HG03039 (cell line): ENCODE measurements around the gene KREMEN1.
"Not testable (repeated sequence)": the region's sequence is repeated elsewhere in the genome, so short reads cannot be mapped to it uniquely, and the experiment has no call there.

Experiments
- ATAC-seq: cut with Tn5 transposase; IDR thresholded peaks from one replicate; pipeline ENCODE4 v1.9.1; 2021; ENCODE audit warnings: mild to moderate bottlenecking, moderate library complexity; ENCODE audit not compliant: unreplicated experiment

KREMEN1 gene

GRCh38 chr22:29072979-29073617 is at the start of gene KREMEN1:
Gene KREMEN1 (plus strand): TSS chr22:29073035. CDS start chr22:29073131, 96 bp downstream.
- no peak for ATAC-seq

GRCh38 chr22:29023172-29023796 is 49.6 kb upstream of the KREMEN1 start:
- ATAC-seq: no peak

GRCh38 chr22:29026579-29026978 is 46.3 kb upstream of the KREMEN1 start:
- ATAC-seq: no peak

- no peak for ATAC-seq
Measured at GRCh38 chr22:29028468-29028867, 44.4 kb upstream of the KREMEN1 start.

GRCh38 chr22:29029202-29030000 is 43.4 kb upstream of the KREMEN1 start:
- ATAC-seq: no peak

- ATAC-seq: no peak
Measured at GRCh38 chr22:29030016-29030617, 42.7 kb upstream of the KREMEN1 start.

- ATAC-seq: no peak
Measured at GRCh38 chr22:29030618-29031226, 42.1 kb upstream of the KREMEN1 start.

- ATAC-seq: no peak
Measured at GRCh38 chr22:29031227-29032011, 41.4 kb upstream of the KREMEN1 start.

- no peak for ATAC-seq
Measured at GRCh38 chr22:29032014-29032475, 40.8 kb upstream of the KREMEN1 start.

GRCh38 chr22:29032584-29032983 is 40.3 kb upstream of the KREMEN1 start:
- no peak for ATAC-seq

- no peak for ATAC-seq
Measured at GRCh38 chr22:29037340-29037932, 35.4 kb upstream of the KREMEN1 start.

- no peak for ATAC-seq
Measured at GRCh38 chr22:29039148-29039547, 33.7 kb upstream of the KREMEN1 start.

- ATAC-seq: not testable (repeated sequence)
Measured at GRCh38 chr22:29039684-29040083, 33.2 kb upstream of the KREMEN1 start.

GRCh38 chr22:29040385-29041275 is 32.2 kb upstream of the KREMEN1 start:
- ATAC-seq: no peak

GRCh38 chr22:29041408-29041807 is 31.4 kb upstream of the KREMEN1 start:
- ATAC-seq: no peak

GRCh38 chr22:29043906-29044575 is 28.8 kb upstream of the KREMEN1 start:
- no peak for ATAC-seq

- no peak for ATAC-seq
Measured at GRCh38 chr22:29044657-29045176, 28.1 kb upstream of the KREMEN1 start.
